ENCODE measurements around the gene SUFU.
"Not testable (repeated sequence)": the region's sequence is repeated elsewhere in the genome, so short reads cannot be mapped to it uniquely, and the experiment has no call there.

The SUFU gene

GRCh38 chr10:102480396-102480795, 23.4 kb upstream of the SUFU start:
- DNase-seq, result no peak

GRCh38 chr10:102484021-102484420, 19.8 kb upstream of the SUFU start:
- DNase-seq, result no peak

GRCh38 chr10:102485093-102485784, 18.5 kb upstream of the SUFU start:
- no peak for DNase-seq

- no peak for DNase-seq
These were observed 12.6 kb upstream of the SUFU start for GRCh38 chr10:102491136-102491535.

- DNase-seq, result no peak
These were observed 11.3 kb upstream of the SUFU start for GRCh38 chr10:102492344-102492939.

GRCh38 chr10:102492983-102493382, 10.8 kb upstream of the SUFU start:
- no peak for DNase-seq

GRCh38 chr10:102493771-102494170, 10.0 kb upstream of the SUFU start:
- DNase-seq, result no peak

GRCh38 chr10:102497545-102497944, 6.2 kb upstream of the SUFU start:
- no peak for DNase-seq

- no peak for DNase-seq
These were observed 4.4 kb upstream of the SUFU start for GRCh38 chr10:102499356-102499755.

GRCh38 chr10:102500686-102501085, 3.1 kb upstream of the SUFU start:
- DNase-seq, result not testable (repeated sequence)

GRCh38 chr10:102501201-102502028, 2.4 kb upstream of the SUFU start:
- DNase-seq, result no peak

GRCh38 chr10:102502029-102502336, 1.8 kb upstream of the SUFU start:
- peak; percentile 96 for DNase-seq

GRCh38 chr10:102502337-102503151, 1.2 kb upstream of the SUFU start, which contains the start of gene ACTR1A:
Gene ACTR1A, minus strand, starts transcription at chr10:102502712. Its CDS starts 65 bp downstream, at chr10:102502647.
- peak; percentile 93 for DNase-seq

- peak; percentile 50 for DNase-seq
These were observed 605 bp downstream of the SUFU start for GRCh38 chr10:102504179-102504975.

- DNase-seq, result no peak
These were observed 1.2 kb downstream of the SUFU start for GRCh38 chr10:102504976-102505300.

GRCh38 chr10:102505462-102506115, 1.8 kb downstream of the SUFU start:
- no peak for DNase-seq

- DNase-seq, result no peak
These were observed 3.7 kb downstream of the SUFU start for GRCh38 chr10:102507521-102507920.

- DNase-seq, result no peak
These were observed 4.7 kb downstream of the SUFU start for GRCh38 chr10:102508506-102508905.

GRCh38 chr10:102509387-102509786, 5.6 kb downstream of the SUFU start:
- no peak for DNase-seq

- DNase-seq, result no peak
These were observed 8.0 kb downstream of the SUFU start for GRCh38 chr10:102511583-102512274.
